Kidney (tissue), 14 donors: ENCODE measurements around the gene PREP. TPM values are rescaled to one million over a fixed set of nuclear protein-coding genes. Genes with fewer than 3 reads are reported as not detected.
A peak's percentile ranks its signal among the peaks of the same experiment; 100 is the strongest.

Source experiments
- DNase-seq, 5 donors: peaks; one replicate each; pipeline ENCODE4 v3.0.0-alpha.2; 2013 to 2020
- FAIRE-seq: peaks from 2 replicates; lab custom pipeline; 2012; peaks lifted over from hg19 to GRCh38; lab: Jason Lieb, UNC
- H3K27ac ChIP-seq, 2 donors: one replicate each; pipeline ENCODE4 v1.7.0; 2013; ENCODE audit warnings: low read depth in 2 of 2, low read length in 2 of 2, inconsistent platforms in 1 of 2
- H3K27me3 ChIP-seq: one replicate; pipeline ENCODE4 v1.7.1; 2013; ENCODE audit warnings: low read length, inconsistent platforms; ENCODE audit not compliant: control insufficient read depth, insufficient read depth
- H3K36me3 ChIP-seq, 3 donors: one replicate each; pipeline versions ENCODE4 v1.7.0 to v1.7.1; 2013; ENCODE audit warnings: low read length in 3 of 3, control low read depth in 1 of 3, inconsistent platforms in 1 of 3; ENCODE audit not compliant: insufficient read depth in 3 of 3, control insufficient read depth in 2 of 3
- H3K4me1 ChIP-seq, 3 donors: one replicate each; pipeline versions ENCODE4 v1.7.0 to v1.7.1; 2013; ENCODE audit warnings: low read length in 3 of 3, inconsistent platforms in 1 of 3, low read depth in 1 of 3; ENCODE audit not compliant: control insufficient read depth in 2 of 3, insufficient read depth in 2 of 3
- H3K4me3 ChIP-seq, 3 donors: one replicate each; pipeline versions ENCODE4 v1.7.0 to v1.8.1; 2013; ENCODE audit warnings: low read length in 3 of 3, control low read depth in 1 of 3, inconsistent platforms in 1 of 3
- H3K9ac ChIP-seq, 3 donors: one replicate each; pipeline versions ENCODE4 v1.7.0 to v1.7.1; 2013; ENCODE audit warnings: low read length in 3 of 3, control low read depth in 1 of 3, inconsistent platforms in 1 of 3
- H3K9me3 ChIP-seq, 3 donors: one replicate each; pipeline versions ENCODE4 v1.7.0 to v1.7.1; 2013; ENCODE audit warnings: low read length in 3 of 3, control low read depth in 1 of 3, inconsistent platforms in 1 of 3; ENCODE audit not compliant: control insufficient read depth in 2 of 3, insufficient read depth in 1 of 3
- intact Hi-C: fragments of 100-400 bp; cut with DNase I; formaldehyde crosslinking; loops from one replicate; pipeline ENCODE4 v1.11.1; 2022
- polyA plus RNA-seq: library from polyadenylated mRNA; stranded (reverse); fragments of 350-450 nt; fragmentation: Illumina TruSeq; extraction: RNeasy Lipid Tissue Mini Kit (QIAGEN cat#74804); gene quantifications from one replicate; pipeline ENCODE4 v1.2.3, GENCODE V29; 2014; ENCODE audit warnings: low read depth, low replicate concordance; ENCODE audit not compliant: insufficient read depth
- total RNA-seq: library from RNA; stranded (reverse); fragmentation: NEBNext Ultra II Directional; extraction: Animal tissue kit (Norgen Biotek cat#: 25700); gene quantifications from one replicate; pipeline ENCODE4 v1.2.1, GENCODE V29; 2021
- TF ChIP-seq, protein P1 (sequence below): IDR thresholded peaks from 3 replicates; pipeline ENCODE4 v1.5.1; 2012; ENCODE audit warnings: mild to moderate bottlenecking, moderate library complexity, borderline replicate concordance; ENCODE audit not compliant: insufficient read depth; ENCODE audit errors: extremely low read depth
- donor health status: control.
- donor health status: control.
- donor health status: control.
- donor health status: control.
- donor health status: control.
- donor health status: DM: yes; HTN: yes; CAD: no.
- donor health status: Normal renal cell carcinoma (clear cell type).

Gene PREP
- total and polyA plus RNA-seq, 2 donors from 2014 or later, result 13.4 to 20.1 TPM

DNA sequence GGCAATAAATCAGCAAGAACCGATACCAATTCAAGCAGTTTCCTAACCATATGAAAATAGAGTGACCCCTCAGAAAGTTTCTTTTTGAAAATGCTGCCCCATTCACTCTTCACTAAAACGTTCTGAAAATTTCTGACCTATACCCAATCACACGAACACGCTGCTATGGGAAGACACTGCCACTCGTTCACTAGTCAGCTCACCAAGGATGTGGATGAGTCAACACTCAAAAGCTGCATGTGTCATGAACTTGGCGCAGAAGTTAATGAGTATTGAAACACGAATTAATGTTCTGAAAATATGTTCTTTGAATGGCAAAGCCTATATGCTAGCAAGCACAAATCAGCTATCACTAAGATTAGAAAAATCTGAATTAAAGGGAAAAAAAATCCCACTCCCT, 84.2 kb downstream of the PREP start:
- FAIRE-seq (no peak), DNase-seq (no peak)
- no peak overlapping the region for H3K4me3 ChIP-seq
- intact Hi-C loops, result no loop called here
- no peaks in the 10 kb centered on the region for H3K9me3 ChIP-seq
- H3K36me3 ChIP-seq, result peaks cover 0 to 10% (median 8%) of the 10 kb centered on the region in 3 donors
- no peak overlapping the region for H3K9ac ChIP-seq
- H3K27ac ChIP-seq, result no peak overlapping the region
- TF ChIP-seq, protein P1, sequence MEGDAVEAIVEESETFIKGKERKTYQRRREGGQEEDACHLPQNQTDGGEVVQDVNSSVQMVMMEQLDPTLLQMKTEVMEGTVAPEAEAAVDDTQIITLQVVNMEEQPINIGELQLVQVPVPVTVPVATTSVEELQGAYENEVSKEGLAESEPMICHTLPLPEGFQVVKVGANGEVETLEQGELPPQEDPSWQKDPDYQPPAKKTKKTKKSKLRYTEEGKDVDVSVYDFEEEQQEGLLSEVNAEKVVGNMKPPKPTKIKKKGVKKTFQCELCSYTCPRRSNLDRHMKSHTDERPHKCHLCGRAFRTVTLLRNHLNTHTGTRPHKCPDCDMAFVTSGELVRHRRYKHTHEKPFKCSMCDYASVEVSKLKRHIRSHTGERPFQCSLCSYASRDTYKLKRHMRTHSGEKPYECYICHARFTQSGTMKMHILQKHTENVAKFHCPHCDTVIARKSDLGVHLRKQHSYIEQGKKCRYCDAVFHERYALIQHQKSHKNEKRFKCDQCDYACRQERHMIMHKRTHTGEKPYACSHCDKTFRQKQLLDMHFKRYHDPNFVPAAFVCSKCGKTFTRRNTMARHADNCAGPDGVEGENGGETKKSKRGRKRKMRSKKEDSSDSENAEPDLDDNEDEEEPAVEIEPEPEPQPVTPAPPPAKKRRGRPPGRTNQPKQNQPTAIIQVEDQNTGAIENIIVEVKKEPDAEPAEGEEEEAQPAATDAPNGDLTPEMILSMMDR, result no peak
- H3K4me1 ChIP-seq, result no peaks in the 10 kb centered on the region
- no peaks in the 10 kb centered on the region for H3K27me3 ChIP-seq

DNA sequence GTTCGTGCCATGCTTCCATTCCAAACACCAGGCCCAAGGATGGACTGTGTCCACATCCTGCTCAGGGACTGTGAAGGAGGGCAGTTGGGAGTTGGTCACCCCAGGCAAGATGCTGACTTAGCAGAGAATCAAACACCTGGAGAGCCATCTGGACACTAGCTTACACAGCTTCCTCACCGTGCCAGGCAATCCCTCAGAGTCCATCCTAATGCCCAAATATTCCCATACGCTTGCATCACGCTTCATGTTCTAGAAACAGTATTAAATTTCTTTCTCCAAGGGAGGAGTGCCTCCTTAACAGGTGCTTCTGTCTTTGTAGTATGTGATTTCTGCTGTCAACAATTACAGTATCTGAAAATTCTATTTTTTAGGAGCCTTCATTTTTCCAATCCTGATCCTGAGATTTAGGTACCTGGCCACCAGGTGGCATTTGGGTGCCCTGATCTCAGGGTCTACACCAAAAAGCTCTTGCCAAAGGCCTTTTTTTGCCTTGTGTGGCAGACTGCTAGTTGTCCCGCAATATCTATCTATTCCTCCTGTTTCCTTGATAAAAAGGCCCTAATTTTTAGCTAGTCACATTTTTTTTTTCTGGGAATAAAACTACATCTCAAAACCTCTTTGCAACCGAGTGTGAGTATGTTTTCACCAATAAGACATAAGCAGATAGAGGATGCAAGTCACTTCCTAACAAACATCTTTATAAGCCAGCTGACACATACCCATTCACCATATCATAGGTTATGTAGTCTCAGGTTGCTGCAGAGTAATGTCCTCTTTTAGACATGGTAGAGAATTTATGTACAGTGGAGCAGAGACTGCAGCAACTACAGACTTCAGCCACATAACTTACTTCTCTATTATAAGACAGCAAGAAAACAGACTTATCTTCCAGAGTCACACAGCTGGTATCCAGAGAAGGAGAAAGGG, 85.0 kb downstream of the PREP start:
- H3K27ac ChIP-seq, result no peak overlapping the region
- no peaks in the 10 kb centered on the region for H3K4me1 ChIP-seq
- H3K9me3 ChIP-seq, result no peaks in the 10 kb centered on the region
- FAIRE-seq (no peak), DNase-seq (no peak)
- H3K4me3 ChIP-seq, result no peak overlapping the region
- intact Hi-C loops, result no loop called here
- H3K36me3 ChIP-seq, result peaks cover 0 to 7% (median 2%) of the 10 kb centered on the region in 3 donors
- no peak overlapping the region for H3K9ac ChIP-seq
- TF ChIP-seq, protein P1, result peak; percentile 30
- H3K27me3 ChIP-seq, result no peaks in the 10 kb centered on the region

DNA sequence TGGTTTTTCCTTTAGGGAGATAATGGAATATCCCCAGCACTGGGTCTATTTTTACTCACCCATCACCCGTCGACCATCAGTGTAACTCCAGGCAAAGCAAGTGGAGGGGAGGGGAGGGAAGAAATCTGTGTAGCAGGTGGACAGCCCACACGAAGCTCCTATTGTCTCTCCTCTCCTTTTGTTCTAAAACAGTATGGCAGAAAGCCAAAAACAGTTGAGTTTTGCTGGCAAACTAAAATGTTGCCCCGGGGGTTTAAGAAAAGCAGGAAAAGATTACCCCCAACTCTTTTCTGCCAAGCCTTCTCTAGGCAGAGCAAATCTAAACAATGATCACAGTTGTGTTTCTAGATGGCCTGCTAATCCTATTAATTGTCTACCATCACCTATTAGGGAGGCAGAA, 89.7 kb downstream of the PREP start:
- Histone ChIP-seq H3K9me3 (no peaks in the 10 kb centered on the region), H3K9ac (no peak overlapping the region), H3K36me3 (peaks cover 0 to 4% (median 0%) of the 10 kb centered on the region in 3 donors), H3K27me3 (no peaks in the 10 kb centered on the region), H3K27ac (no peak overlapping the region), H3K4me1 (no peaks in the 10 kb centered on the region), H3K4me3 (no peak overlapping the region)
- no peak for FAIRE-seq
- DNase-seq, result no peak
- TF ChIP-seq, protein P1, result no peak
- intact Hi-C loops, result no loop called here
